AG09309 (cell line): ENCODE data around the gene CTCFL.

Experiments used
- DNase-seq: peaks from one replicate; pipeline ENCODE4 v3.0.0-alpha.2; 2010; ENCODE audit warnings: low read depth
- H3K4me3 ChIP-seq: 2 replicates; pipeline ENCODE4 v1.5.1; 2011; ENCODE audit warnings: mild to moderate bottlenecking, low read depth, low read length, moderate library complexity; ENCODE audit not compliant: control insufficient read depth
- TF ChIP-seq, protein P1 (sequence below): IDR thresholded peaks from 2 replicates; pipeline ENCODE4 v1.5.1; 2011; ENCODE audit warnings: mild to moderate bottlenecking, low read depth, low read length, inconsistent platforms; ENCODE audit not compliant: insufficient read depth, control insufficient read depth; ENCODE audit errors: missing control alignments

The CTCFL gene

DNA sequence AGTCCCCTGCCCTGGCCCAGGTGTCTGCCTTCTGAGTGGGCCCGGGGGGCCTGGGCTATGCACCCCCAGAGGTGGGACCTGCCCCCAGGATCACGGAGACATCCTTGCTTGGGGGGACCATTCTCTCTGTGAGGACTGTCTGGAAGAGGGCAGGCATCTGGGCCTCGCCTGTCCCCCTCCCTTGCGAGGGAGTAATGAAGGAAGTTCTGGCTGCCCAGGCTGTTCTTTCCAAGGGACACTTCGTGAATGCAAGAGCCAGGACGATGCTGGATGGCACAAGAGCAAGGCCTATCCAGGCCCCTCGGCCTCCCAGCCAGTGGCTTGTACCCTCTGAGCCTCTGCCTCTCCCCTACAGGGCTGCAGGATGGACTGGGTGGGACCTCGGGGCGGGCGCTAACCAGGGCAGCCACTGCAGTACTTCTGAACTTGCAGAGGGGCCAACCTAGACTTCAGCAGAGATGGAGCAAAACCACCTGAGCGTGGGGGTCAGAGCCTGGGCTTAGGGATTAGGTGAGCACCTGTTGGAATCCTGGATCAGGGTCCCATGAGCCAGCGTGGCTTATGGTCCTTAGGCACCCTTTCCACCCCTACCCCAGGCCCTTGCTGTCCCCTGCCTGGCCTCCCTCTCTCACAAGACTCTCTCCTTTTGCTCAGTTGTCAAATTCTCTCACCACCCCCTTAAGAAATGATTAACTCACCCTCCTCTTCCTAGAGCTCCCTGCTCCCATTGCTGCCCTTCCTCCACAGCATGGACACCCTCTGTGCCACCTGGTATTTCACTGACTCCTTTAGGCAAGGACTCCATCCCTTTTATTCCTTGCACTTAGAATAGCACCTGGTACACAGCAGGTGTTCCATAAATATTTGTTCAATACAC, 53.2 kb downstream of the CTCFL start:
- DNase-seq: no peak
- H3K4me3 ChIP-seq: no peak overlapping the region
- TF ChIP-seq, protein P1, sequence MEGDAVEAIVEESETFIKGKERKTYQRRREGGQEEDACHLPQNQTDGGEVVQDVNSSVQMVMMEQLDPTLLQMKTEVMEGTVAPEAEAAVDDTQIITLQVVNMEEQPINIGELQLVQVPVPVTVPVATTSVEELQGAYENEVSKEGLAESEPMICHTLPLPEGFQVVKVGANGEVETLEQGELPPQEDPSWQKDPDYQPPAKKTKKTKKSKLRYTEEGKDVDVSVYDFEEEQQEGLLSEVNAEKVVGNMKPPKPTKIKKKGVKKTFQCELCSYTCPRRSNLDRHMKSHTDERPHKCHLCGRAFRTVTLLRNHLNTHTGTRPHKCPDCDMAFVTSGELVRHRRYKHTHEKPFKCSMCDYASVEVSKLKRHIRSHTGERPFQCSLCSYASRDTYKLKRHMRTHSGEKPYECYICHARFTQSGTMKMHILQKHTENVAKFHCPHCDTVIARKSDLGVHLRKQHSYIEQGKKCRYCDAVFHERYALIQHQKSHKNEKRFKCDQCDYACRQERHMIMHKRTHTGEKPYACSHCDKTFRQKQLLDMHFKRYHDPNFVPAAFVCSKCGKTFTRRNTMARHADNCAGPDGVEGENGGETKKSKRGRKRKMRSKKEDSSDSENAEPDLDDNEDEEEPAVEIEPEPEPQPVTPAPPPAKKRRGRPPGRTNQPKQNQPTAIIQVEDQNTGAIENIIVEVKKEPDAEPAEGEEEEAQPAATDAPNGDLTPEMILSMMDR: no peak

DNA sequence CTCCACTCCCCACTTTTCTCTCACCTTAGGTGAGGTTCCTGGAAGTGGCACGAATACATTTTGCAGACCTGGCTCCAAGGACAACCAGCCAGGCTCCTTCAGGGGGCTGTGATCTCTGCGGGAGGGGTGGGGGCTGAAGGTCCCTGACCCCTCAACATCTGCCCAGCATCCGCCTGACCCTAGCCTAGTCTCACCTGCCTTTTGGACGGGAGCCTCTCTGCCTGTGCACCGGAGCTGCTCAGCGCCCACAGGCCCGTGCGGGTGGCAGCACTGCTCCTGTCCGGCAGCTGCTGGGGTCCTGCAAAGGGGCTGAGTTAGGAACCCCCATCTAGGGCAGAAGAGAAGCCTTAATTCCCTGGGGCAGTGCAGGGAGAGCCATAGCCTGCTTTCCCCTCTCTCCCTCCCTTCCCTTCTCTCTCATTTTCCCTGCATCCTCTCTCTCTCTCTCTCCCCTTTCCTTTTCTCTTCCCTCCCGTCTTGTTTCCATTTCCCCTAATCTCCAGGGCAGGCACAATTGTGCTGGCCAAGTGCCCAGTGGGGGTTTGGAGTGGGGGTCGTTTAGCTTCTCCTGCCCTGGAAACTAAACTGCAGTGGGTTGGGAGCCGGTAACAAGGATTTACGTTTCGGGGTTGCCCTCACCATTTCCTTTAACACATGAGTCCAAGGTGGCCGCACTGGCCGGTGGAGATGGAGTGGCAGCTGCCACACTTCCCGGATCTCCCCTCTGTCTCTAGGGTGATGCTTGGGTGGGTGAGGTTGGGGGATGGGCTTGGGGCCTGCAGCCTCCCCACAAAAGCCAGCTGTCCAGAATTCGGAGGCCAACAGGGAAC, 54.1 kb downstream of the CTCFL start:
- TF ChIP-seq, protein P1: no peak
- H3K4me3 ChIP-seq: no peak overlapping the region

DNA sequence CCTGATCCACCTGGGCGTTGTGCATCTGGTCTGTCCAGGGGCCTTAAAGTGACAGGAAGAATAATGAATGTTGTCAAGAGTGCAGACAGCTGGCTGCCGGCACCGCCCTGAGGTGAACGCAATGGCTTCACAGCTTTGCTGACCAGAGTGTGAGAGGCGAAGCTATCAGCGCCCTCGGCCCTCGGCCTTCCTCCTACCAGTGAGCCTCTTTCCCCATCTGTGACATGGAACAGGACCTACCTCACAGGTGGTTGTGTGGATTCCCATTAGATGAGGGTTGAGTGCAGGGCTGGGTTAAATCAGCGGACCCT, 54.8 kb downstream of the CTCFL start:
- H3K4me3 ChIP-seq: no peak overlapping the region
- DNase-seq: no peak
- TF ChIP-seq, protein P1: no peak

More for the DNA sequence above, 54.1 kb downstream of the CTCFL start:
- DNase-seq: no peak

DNA sequence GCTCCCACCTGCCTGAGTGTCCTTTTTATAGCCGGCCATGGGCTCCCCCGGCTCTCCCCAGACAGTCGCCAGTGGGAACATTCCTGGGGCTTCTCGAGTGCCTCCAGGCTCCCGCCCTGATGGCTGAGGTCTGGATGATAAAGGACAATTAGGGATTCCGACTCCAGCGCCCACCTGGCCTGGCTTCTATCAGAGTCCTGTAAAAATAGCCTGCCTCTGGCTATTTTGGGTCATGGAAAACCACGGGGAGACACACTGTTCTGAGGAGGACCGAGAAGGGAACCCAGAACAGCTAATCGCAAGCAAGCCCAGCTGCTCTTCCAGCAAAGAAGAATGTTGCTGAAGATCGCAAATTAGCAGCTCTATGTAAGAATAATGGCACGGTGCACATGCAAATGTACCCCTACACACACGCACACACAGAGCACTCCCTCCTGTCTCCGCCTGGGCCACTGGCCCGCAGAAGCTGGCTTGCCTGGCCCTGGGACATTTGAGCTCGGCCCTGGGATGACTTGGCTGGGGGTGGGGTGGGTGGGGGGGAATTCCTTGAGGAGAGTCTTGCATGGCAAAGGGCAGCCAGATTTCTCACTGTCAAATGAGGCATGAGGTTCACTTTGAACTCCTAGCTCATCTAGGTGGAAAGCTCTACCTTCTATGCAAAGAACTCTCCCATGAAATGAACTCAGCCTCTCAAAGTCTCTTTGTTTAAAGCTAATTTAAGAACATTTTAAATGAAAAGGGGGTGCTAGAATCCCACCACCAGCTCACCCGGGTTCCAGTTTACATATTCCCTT, 55.3 kb downstream of the CTCFL start:
- H3K4me3 ChIP-seq: no peak overlapping the region
- TF ChIP-seq, protein P1: no peak
- DNase-seq: no peak

DNA sequence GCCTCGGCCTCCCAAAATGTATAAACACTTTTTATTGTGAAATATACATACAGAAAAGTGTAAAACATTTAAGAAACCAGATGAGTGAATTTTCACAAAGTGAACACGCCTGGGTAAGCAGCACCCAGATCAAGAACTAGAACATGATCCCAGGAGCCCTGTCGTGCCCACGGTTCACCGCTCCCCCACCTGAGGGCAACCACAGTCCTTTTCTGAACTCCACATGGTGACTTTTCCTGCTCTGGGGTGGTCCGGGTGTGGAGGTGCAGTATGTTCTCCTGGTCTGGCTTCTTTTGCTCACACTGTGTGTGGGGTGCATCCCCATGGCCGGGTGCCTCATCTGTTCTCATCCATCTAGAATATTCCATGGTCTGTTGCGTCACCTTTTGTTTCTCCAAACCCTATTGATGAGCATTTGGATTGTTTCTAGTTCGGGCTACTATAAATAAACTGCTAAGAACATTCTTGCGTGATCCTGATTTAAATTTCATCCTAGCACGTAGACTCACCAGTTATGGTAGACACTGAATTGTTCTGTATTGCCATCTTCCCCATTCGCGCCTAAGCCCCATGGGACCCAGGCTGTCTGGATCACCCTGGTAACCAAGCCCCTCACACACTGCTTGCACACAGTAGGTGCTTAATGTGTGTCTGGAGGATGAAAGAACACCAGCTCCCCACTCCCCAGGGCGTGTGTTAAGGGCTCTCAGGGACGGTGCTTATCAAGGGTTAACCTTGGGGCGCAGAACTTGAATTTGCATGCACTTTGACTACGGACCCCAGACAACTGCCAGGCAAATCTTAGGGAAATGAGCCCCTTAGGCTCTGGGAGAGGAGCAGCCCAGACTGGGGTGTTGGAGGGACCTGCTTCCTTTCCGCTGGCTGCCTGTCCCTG, 56.2 kb downstream of the CTCFL start:
- no peak overlapping the region for H3K4me3 ChIP-seq
- no peak for DNase-seq
- TF ChIP-seq, protein P1: no peak

DNA sequence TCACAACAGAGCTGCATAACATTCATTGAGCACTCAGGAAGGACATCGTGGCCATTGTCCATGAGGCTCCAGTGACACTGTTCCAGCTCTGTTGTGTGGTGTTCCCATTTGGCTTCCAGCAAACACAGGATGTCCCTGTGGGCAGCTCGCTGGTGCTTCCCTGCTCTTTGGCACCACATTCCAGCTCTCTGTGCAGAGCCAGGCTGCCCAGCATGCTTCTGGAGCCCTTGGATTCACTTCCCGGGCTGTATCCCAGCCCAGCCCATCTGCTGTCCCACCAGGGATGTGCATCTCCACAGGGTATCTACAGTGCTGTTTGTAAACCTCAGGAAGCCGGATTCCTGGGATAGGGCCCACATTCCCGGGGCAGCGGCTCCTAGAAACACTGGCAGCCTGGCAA, 57.2 kb downstream of the CTCFL start:
- TF ChIP-seq, protein P1: no peak
- no peak for DNase-seq
- no peak overlapping the region for H3K4me3 ChIP-seq
